DLD1 (cell line): ENCODE results near the gene IZUMO4.
"Not testable (repeated sequence)": the region's sequence is repeated elsewhere in the genome, so short reads cannot be mapped to it uniquely, and the experiment has no call there.

ENCODE experiments used
- in situ Hi-C: cut with HindIII; loops from 2 replicates; pipeline ENCODE4 v1.10.0; 2017; ENCODE audit warnings: low sequenced_read_pairs

Gene IZUMO4

DNA sequence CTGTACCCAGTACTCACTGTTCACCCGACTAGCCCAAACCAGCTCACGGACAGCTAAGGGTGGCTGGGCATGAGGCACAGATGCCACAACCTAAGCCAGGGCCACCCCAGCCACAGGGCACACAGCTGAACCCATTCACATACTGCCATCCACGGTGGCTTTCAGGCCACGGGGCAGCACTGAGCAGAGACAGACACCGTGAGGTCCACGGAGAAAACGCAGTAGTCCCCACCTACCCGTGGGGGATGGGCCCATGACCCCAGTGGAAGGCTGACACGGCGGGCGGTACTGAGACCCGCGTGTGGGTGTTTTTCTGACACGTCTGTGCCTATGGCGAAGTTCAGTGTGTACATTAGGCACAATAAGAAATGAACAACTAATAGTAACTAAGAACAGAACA, 25.5 kb downstream of the IZUMO4 start:
- in situ Hi-C loops, result no loop called here

- in situ Hi-C loops, result no loop called here
Measured at GRCh38 chr19:2122982-2123381, 26.3 kb downstream of the IZUMO4 start.

DNA sequence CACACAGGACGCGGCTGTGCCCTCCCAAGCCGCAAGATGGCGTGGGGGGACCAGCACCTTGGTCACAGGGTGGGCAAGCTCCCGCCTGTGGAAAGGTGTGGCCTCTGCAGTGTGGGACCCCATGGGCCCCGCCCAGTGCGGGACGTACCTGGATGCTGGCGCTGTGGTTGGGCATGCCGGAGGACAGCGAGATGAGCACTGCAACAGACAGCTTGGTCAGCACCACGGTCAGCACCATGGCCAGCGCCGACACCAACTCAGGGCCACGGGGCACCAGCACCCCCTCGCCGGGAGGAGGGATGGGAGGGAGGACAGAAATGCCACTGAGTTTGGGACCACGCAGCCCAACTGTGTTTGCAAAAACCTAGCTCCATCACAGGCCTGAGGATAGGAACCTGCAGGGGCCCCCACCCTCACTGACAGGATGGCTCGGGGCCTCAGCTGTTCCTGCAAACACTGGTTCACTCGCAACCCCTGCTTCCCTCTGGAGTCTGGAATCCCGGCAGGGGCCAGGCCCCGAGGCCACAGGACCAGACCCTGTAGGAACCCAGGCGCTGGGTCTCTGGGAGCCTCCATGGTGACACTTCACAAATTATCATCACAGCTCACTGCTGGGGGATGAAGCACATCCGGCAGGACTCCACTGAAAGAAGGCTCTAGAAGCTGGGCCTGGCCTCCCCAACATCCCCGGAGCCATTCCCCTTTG, 27.1 kb downstream of the IZUMO4 start:
- in situ Hi-C loops, result no loop called here

DNA sequence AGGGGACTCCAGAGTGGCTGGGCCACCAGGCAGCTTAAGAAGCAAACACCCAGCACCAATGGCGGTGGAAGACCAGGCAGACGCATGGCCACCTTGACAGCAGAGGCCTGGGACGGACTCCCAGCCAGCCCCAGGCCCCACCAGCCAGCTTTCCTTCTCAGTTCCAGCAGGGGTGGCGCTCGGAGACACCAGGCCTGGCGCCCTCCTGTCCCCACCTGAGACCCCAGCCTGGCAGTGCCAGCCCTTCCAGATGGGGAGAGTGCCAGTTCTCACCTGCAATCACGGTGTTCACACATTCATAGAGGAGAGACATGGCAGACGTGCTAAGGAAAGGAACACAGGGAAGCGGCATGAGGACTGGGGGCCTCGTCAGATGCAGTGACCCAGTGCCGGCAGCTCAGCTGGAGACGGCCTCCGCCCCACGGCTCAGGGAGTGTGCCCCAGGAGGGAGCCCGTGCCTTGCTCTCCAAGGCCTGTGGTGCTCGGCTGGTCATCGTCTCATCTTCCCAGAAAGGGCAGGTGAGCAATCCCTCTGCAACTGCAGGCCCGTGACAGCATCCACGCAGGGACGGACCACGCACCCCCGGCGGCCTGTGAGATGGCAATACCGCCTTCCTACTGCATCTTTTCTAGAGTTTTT, 30.3 kb downstream of the IZUMO4 start:
- in situ Hi-C loops, result no loop called here

DNA sequence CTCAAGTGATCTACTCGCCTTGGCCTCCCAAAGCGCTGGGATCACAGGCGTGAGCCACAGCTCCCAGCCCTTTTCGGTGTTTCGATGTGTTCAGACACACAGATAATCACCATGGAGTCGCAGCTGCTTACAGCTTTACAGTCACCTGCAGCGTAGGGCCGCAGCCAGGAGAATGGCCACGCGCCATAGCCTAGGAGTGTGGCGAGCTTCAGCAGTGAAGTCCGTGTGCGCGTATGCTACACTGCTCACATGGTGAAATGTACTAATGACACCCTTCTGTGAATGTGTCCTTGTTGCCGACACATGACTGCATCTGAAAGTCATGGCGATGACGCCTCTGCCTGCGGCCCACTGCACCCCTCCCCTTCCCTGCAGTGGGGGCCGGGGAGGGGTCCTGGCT, 31.0 kb downstream of the IZUMO4 start:
- in situ Hi-C loops, result no loop called here

DNA sequence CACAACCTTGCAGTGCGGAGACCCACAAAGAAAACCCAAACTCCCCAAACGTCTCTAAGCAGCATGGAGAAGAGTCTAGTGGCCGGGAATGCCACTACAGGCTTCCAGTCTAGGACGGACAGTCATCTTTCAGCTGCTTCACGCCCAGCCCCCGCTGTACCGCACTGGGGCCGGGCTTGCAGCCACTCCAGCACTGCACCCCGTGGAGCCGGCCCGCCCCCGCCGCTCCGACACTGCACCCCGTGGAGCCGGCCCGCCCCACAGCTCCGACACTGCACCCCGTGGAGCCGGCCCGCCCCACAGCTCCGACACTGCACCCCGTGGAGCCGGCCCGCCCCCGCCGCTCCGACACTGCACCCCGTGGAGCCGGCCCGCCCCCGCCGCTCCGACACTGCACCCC, 31.5 kb downstream of the IZUMO4 start:
- in situ Hi-C loops, result not testable (repeated sequence)

- in situ Hi-C loops, result no loop called here
Measured at GRCh38 chr19:2129022-2129421, 32.3 kb downstream of the IZUMO4 start.

GRCh38 chr19:2129486-2129885, 32.8 kb downstream of the IZUMO4 start:
- in situ Hi-C loops, result no loop called here

GRCh38 chr19:2129892-2130770, 33.4 kb downstream of the IZUMO4 start:
- in situ Hi-C loops, result no loop called here

- in situ Hi-C loops, result not testable (repeated sequence)
Measured at GRCh38 chr19:2131012-2131975, 34.6 kb downstream of the IZUMO4 start.

DNA sequence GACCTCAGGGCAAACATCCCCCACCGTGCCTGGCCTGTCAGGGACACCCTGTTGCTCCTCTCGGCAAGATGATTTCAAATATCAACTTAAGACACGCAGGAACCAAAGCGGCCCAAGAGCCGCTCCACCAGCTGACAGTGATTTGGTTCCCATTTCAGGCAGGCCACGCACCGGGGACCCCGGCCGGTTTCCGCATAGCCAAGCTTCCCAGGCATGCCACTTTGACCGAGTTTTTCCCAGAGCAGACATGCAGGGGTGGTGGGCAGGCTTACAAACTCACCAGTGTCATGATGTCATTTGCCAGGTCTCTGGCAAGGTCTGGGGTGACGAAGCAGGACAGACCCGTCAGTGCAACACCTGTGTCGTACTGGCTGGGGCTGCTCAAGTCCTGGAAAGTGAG, 35.5 kb downstream of the IZUMO4 start:
- in situ Hi-C loops, result no loop called here

DNA sequence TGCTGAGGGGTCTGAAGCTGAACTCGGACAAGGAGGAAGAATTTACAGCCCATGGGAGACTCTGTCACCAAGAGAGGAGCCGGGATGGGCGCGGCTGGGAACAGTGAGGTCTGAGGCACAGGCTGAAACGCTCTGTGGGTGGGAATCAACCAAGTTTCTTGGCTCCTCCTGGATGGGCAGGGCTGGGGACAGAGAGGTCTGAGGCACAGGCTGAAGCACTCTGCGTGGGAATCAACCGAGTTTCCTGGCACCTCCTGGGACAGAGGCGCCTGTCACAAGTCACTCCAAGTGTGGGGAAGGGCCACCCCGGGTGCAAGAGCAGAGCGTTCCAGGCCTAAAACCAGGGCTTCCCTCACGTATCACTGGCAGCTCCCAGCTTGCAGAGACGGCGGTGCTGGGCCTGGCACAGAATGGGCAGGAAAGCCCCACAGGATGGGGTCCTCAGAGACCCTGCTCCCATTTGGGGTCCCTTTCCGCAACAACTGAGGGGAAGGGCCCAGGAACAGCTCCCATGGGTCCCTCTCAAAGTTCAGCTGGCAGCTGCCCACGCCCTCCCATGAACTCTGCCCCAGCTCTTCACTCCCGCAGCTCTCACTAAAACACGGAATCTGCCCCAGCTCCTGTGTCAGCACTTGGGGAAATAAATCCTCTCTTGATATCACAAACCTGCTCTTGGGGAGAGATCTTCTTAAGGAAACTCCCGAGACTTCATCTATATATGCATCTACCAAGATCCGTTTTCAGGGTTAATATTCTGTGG, 36.2 kb downstream of the IZUMO4 start:
- in situ Hi-C loops, result no loop called here

GRCh38 chr19:2135474-2136402, 39.0 kb downstream of the IZUMO4 start:
- in situ Hi-C loops, result no loop called here

GRCh38 chr19:2136796-2137195, 40.1 kb downstream of the IZUMO4 start:
- in situ Hi-C loops, result no loop called here

GRCh38 chr19:2138061-2138728, 41.5 kb downstream of the IZUMO4 start:
- in situ Hi-C loops, result no loop called here

DNA sequence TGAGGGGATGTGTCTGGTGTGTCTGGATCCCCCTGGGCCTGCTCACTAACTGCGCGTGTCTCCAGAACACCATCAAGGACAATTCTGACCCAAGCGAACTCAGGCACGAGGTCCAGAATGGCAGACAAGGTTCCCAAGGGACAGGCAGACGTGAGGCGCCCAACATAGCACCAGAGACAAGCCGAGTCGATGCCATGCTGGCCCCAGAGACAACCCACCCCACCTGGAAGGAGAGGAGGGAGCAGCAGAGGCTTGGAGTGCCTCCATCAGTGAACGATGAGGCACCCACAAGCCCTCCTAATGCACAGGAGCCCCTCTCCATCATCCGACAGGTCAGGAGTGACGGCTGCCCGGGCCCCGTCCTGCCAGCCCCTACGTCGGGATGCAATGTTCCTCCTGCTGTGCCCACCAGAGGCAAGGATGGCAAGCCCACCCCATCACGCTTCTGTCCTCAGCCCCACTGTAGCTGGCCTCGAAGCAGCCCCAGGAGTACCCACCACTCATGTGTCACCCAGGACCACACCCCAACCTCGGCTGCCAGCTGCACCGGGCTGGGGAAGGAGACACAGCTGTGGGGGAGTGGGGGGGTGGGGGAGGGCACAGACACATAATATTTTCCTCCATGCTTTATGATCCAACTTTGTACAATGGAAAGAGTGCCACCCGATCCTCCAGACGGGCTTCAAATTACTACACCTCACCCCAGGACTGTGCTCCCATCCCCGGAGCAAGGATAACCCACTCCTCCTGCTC, 42.8 kb downstream of the IZUMO4 start:
- in situ Hi-C loops, result no loop called here

- in situ Hi-C loops, result no loop called here
Measured at GRCh38 chr19:2140138-2140569, 43.4 kb downstream of the IZUMO4 start.
